H9 (cell line): Measurements from ENCODE around the gene NINL. TPM values are rescaled to one million over a fixed set of nuclear protein-coding genes. Genes with fewer than 3 reads are reported as not detected.

Source experiments
- DNase-seq: peaks from one replicate; pipeline ENCODE4 v3.0.0-alpha.2; 2017
- H2AFZ ChIP-seq: one replicate; pipeline ENCODE4 v1.6.1; 2013; ENCODE audit warnings: mild to moderate bottlenecking, low read length, control low read depth, moderate library complexity
- H2AK5ac ChIP-seq: 2 replicates; pipeline ENCODE4 v1.6.1; 2013; ENCODE audit warnings: low read length, control low read depth, mixed read lengths; ENCODE audit not compliant: insufficient read length
- H2BK120ac ChIP-seq: one replicate; pipeline ENCODE4 v1.6.1; 2013; ENCODE audit warnings: low read depth, mild to moderate bottlenecking, low read length, control low read depth, inconsistent platforms; ENCODE audit not compliant: poor library complexity, severe bottlenecking
- H2BK12ac ChIP-seq: 2 replicates; pipeline ENCODE4 v1.6.1; 2013; ENCODE audit warnings: low read length, control low read depth, mixed read lengths, low read depth; ENCODE audit not compliant: insufficient read length
- H2BK15ac ChIP-seq: 2 replicates; pipeline ENCODE4 v1.6.1; 2013; ENCODE audit warnings: low read depth, low read length, control low read depth
- H2BK20ac ChIP-seq: one replicate; pipeline ENCODE4 v1.6.1; 2013; ENCODE audit warnings: low read depth, mild to moderate bottlenecking, low read length, control low read depth, inconsistent platforms; ENCODE audit not compliant: poor library complexity, severe bottlenecking
- H2BK5ac ChIP-seq: 2 replicates; pipeline ENCODE4 v1.6.1; 2013; ENCODE audit warnings: low read length, control low read depth, mixed read lengths; ENCODE audit not compliant: insufficient read length
- H3K14ac ChIP-seq: 2 replicates; pipeline ENCODE4 v1.6.1; 2013; ENCODE audit warnings: low read length, control low read depth; ENCODE audit not compliant: insufficient read depth
- H3K18ac ChIP-seq: 2 replicates; pipeline ENCODE4 v1.6.1; 2013; ENCODE audit warnings: low read depth, mild to moderate bottlenecking, mixed read lengths, low read length, control low read depth; ENCODE audit not compliant: insufficient read length
- H3K23ac ChIP-seq: 2 replicates; pipeline ENCODE4 v1.6.1; 2013; ENCODE audit warnings: low read length, control low read depth, mixed read lengths, low read depth; ENCODE audit not compliant: insufficient read length
- H3K23me2 ChIP-seq: 2 replicates; pipeline ENCODE4 v1.6.1; 2013; ENCODE audit warnings: low read depth, mild to moderate bottlenecking, mixed read lengths, low read length, control low read depth; ENCODE audit not compliant: insufficient read length, poor library complexity, severe bottlenecking
- H3K27ac ChIP-seq: 2 replicates; pipeline ENCODE4 v1.5.1; 2013; ENCODE audit warnings: low read length, control low read depth, mixed read lengths, low read depth; ENCODE audit not compliant: insufficient read length
- H3K27me3 ChIP-seq: 2 replicates; pipeline ENCODE4 v1.6.1; 2013; ENCODE audit warnings: low read length, control low read depth, inconsistent platforms; ENCODE audit not compliant: insufficient read depth
- H3K4ac ChIP-seq: 2 replicates; pipeline ENCODE4 v1.6.1; 2013; ENCODE audit warnings: low read depth, mild to moderate bottlenecking, control low read depth, inconsistent platforms, low read length, moderate library complexity
- H3K4me1 ChIP-seq: 2 replicates; pipeline ENCODE4 v1.6.1; 2013; ENCODE audit warnings: low read length, control low read depth, inconsistent platforms; ENCODE audit not compliant: insufficient read depth
- H3K4me2 ChIP-seq: 2 replicates; pipeline ENCODE4 v1.6.1; 2013; ENCODE audit warnings: low read length, control low read depth, mixed read lengths; ENCODE audit not compliant: insufficient read length, insufficient read depth
- H3K56ac ChIP-seq: 2 replicates; pipeline ENCODE4 v1.6.1; 2013; ENCODE audit warnings: low read depth, mild to moderate bottlenecking, mixed read lengths, low read length, control low read depth; ENCODE audit not compliant: insufficient read length
- H3K79me1 ChIP-seq: 2 replicates; pipeline ENCODE4 v1.6.1; 2013; ENCODE audit warnings: low read depth, mild to moderate bottlenecking, moderate library complexity, low read length, control low read depth, inconsistent platforms; ENCODE audit not compliant: insufficient read depth, poor library complexity, severe bottlenecking
- H3K79me2 ChIP-seq: 2 replicates; pipeline ENCODE4 v1.6.1; 2013; ENCODE audit warnings: low read length, control low read depth, inconsistent platforms; ENCODE audit not compliant: insufficient read depth
- H3K9ac ChIP-seq: 2 replicates; pipeline ENCODE4 v1.6.1; 2013; ENCODE audit warnings: low read length, control low read depth, mixed read lengths; ENCODE audit not compliant: insufficient read length; ENCODE audit errors: extremely low read depth
- H3K9me3 ChIP-seq: one replicate; pipeline ENCODE4 v1.6.1; 2013; ENCODE audit warnings: low read depth, low read length, inconsistent platforms; ENCODE audit not compliant: control insufficient read depth
- H3T11ph ChIP-seq: one replicate; pipeline ENCODE4 v1.6.1; 2013; ENCODE audit warnings: mild to moderate bottlenecking, low read length, control low read depth, inconsistent platforms
- H4K20me1 ChIP-seq: one replicate; pipeline ENCODE4 v1.6.1; 2013; ENCODE audit not compliant: control insufficient read depth, insufficient read length, insufficient read depth
- H4K5ac ChIP-seq: 2 replicates; pipeline ENCODE4 v1.6.1; 2013; ENCODE audit warnings: low read depth, mild to moderate bottlenecking, mixed read lengths, low read length, control low read depth; ENCODE audit not compliant: insufficient read length
- H4K8ac ChIP-seq: replicated peaks from 2 replicates; pipeline ENCODE4 v1.6.1; 2013; ENCODE audit warnings: low read length, control low read depth, mixed read lengths, low read depth; ENCODE audit not compliant: insufficient read length
- H4K91ac ChIP-seq: 2 replicates; pipeline ENCODE4 v1.6.1; 2013; ENCODE audit warnings: low read depth, mild to moderate bottlenecking, moderate library complexity, mixed read lengths, low read length, control low read depth; ENCODE audit not compliant: insufficient read length
- H3K27ac Mint-ChIP-seq, 3 experiments: 2 replicates in 2 of 3; 3 replicates in 1 of 3; pipeline ENCODE4 v1.8.0; 2020 to 2021; ENCODE audit warnings: mixed read lengths in 3 of 3, mild to moderate bottlenecking in 1 of 3, moderate library complexity in 1 of 3
- H3K27me3 Mint-ChIP-seq: 2 replicates; pipeline ENCODE4 v1.8.0; 2021; ENCODE audit warnings: low read depth, mild to moderate bottlenecking, moderate library complexity, mixed read lengths
- H3K36me3 Mint-ChIP-seq, 3 experiments: 2 replicates in 2 of 3; 3 replicates in 1 of 3; pipeline ENCODE4 v1.8.0; 2020 to 2021; ENCODE audit warnings: low read depth in 3 of 3, mixed read lengths in 3 of 3; ENCODE audit not compliant: insufficient read depth in 1 of 3
- H3K4me1 Mint-ChIP-seq, 2 experiments: 2 replicates each; pipeline ENCODE4 v1.8.0; 2020; ENCODE audit warnings: mixed read lengths in 2 of 2
- H3K4me3 Mint-ChIP-seq, 2 experiments: 2 replicates in 1 of 2; 3 replicates in 1 of 2; pipeline ENCODE4 v1.8.0; 2020 to 2021; ENCODE audit warnings: mild to moderate bottlenecking in 2 of 2, mixed read lengths in 2 of 2, moderate library complexity in 1 of 2
- H3K9me3 Mint-ChIP-seq, 2 experiments: 2 replicates in 1 of 2; 3 replicates in 1 of 2; pipeline ENCODE4 v1.8.0; 2020; ENCODE audit warnings: mild to moderate bottlenecking in 2 of 2, mixed read lengths in 2 of 2, moderate library complexity in 1 of 2
- WGBS: extraction: QIAGEN DNeasy Blood & Tissue Kit; methylation state at CpG from one replicate; pipeline ENCODE4 v1.1.7; 2013; ENCODE audit warnings: missing lambda C conversion rate, low lambda C conversion rate, mixed read lengths; ENCODE audit not compliant: insufficient read length; ENCODE audit errors: extremely low coverage; 5-methylcytosine and 5-hydroxymethylcytosine counted together
- total RNA-seq: library from RNA; stranded (reverse); gene quantifications from 2 replicates; pipeline ENCODE4 v1.2.1, GENCODE V29; 2021
- TF ChIP-seq, protein P1 (sequence below): fragments of 200-600 bp; sonication (generic); conservative IDR thresholded peaks from 3 replicates; pipeline ENCODE4 v1.8.0; 2021; ENCODE audit warnings: antibody characterized with exemption, mild to moderate bottlenecking

The NINL gene
- total RNA-seq, 1 experiment from 2014 or later: 34.3 TPM

DNA sequence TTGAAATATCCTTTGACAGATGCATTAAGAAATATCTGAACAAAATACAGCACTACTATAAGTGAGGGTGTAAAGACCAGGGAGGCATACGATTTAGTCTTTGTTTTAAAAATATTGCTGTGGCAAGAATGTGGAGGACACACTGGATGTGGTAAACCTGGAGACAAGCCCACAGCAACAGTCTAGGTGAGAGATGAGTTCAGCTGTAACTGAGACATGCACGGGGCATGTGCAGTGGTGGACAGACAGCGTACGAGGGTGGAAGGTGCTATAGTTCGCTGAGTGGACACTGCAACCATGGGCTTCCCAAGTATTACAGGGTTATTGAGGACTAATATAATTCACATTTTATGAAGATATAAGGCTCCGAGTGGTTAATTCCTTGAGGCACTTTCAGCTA lies 36.7 kb upstream of the NINL start:
- Histone ChIP-seq H2BK15ac (no peak overlapping the region), H3K23me2 (peaks cover 17% of the 10 kb centered on the region), H2AFZ (no peak overlapping the region), H2BK12ac (no peak overlapping the region), H2BK5ac (no peak overlapping the region), H3T11ph (no peak overlapping the region), H3K14ac (no peak overlapping the region), H4K20me1 (no peaks in the 10 kb centered on the region), H4K8ac (no peak overlapping the region), H3K23ac (no peak overlapping the region), H3K18ac (no peak overlapping the region), H3K56ac (no peak overlapping the region), H3K4me1 (no peaks in the 10 kb centered on the region), H4K5ac (no peak overlapping the region), H3K27ac (no peak overlapping the region), H3K9ac (no peak overlapping the region), H2BK120ac (no peak overlapping the region), H3K4me2 (no peak overlapping the region), H4K91ac (no peak overlapping the region), H3K79me1 (no peaks in the 10 kb centered on the region), H3K9me3 (no peaks in the 10 kb centered on the region), H3K79me2 (no peaks in the 10 kb centered on the region), H2AK5ac (no peak overlapping the region), H3K27me3 (no peaks in the 10 kb centered on the region; the same call in 1 of the 2 replicates), H3K4ac (no peak overlapping the region), H2BK20ac (no peak overlapping the region)
- peaks cover 0 to 7% (median 0%) of the 10 kb centered on the region in 3 experiments; a peak in 4 of 7 replicates for H3K36me3 Mint-ChIP-seq
- H3K9me3 Mint-ChIP-seq: peaks cover 3 to 6% of the 10 kb centered on the region in 2 experiments; a peak in 3 of 5 replicates
- peak overlapping the region in 1 of 3 experiments; percentile 6; a peak in 1 of 7 replicates for H3K27ac Mint-ChIP-seq
- H3K27me3 Mint-ChIP-seq: peaks cover 15% of the 10 kb centered on the region
- no CpG with 5 or more reads among the region's 6 CpGs for WGBS
- H3K4me3 Mint-ChIP-seq: peak overlapping the region; percentile 83 to 84
- TF ChIP-seq, protein P1, sequence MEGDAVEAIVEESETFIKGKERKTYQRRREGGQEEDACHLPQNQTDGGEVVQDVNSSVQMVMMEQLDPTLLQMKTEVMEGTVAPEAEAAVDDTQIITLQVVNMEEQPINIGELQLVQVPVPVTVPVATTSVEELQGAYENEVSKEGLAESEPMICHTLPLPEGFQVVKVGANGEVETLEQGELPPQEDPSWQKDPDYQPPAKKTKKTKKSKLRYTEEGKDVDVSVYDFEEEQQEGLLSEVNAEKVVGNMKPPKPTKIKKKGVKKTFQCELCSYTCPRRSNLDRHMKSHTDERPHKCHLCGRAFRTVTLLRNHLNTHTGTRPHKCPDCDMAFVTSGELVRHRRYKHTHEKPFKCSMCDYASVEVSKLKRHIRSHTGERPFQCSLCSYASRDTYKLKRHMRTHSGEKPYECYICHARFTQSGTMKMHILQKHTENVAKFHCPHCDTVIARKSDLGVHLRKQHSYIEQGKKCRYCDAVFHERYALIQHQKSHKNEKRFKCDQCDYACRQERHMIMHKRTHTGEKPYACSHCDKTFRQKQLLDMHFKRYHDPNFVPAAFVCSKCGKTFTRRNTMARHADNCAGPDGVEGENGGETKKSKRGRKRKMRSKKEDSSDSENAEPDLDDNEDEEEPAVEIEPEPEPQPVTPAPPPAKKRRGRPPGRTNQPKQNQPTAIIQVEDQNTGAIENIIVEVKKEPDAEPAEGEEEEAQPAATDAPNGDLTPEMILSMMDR: no peak
- peaks cover 35 to 40% of the 10 kb centered on the region in 2 experiments for H3K4me1 Mint-ChIP-seq
- no peak for DNase-seq
